Activated naive CD4-positive, alpha-beta T cell treated with anti-CD3 and anti-CD28 coated beads, Interleukin-2, amount 50 U/mL, for 24 hours (primary cell): Measurements from ENCODE around the gene ABCG8.

ENCODE experiments used
- H3K27ac Mint-ChIP-seq: one replicate; pipeline ENCODE4 v1.8.0; 2021; ENCODE audit warnings: mild to moderate bottlenecking, mixed read lengths
- H3K27me3 Mint-ChIP-seq: one replicate; pipeline ENCODE4 v1.8.0; 2021; ENCODE audit warnings: mixed read lengths
- H3K36me3 Mint-ChIP-seq: one replicate; pipeline ENCODE4 v1.8.0; 2021; ENCODE audit warnings: mixed read lengths
- H3K4me1 Mint-ChIP-seq: one replicate; pipeline ENCODE4 v1.8.0; 2021; ENCODE audit warnings: mixed read lengths
- H3K4me3 Mint-ChIP-seq: one replicate; pipeline ENCODE4 v1.8.0; 2021; ENCODE audit warnings: mild to moderate bottlenecking, mixed read lengths
- H3K9me3 Mint-ChIP-seq: one replicate; pipeline ENCODE4 v1.8.0; 2021; ENCODE audit warnings: mixed read lengths

ABCG8 gene

DNA sequence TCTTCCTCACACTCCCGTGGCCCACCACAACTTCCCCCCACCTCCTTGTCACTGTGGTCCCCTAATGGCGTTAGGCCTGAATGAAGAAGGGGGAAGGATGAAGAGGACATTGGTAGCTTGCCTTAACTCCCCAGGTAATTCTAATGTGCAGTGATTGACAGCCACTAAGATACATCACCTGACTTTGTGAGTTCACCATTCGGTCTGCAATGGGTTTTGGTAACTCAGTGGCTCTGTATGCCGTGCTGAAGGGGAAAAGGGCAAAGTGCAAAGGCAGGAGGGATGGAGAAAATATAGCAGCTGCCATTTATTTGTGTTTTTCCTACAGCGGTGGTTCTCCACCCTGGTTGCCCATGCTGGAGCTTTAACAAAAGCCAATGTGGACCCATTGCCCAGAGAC is 42.2 kb downstream of the ABCG8 start:
- H3K4me3 Mint-ChIP-seq: no peak overlapping the region
- H3K4me1 Mint-ChIP-seq: peaks cover 5% of the 10 kb centered on the region
- no peaks in the 10 kb centered on the region for H3K36me3 Mint-ChIP-seq
- H3K27me3 Mint-ChIP-seq: peaks cover 2% of the 10 kb centered on the region
- no peak overlapping the region for H3K27ac Mint-ChIP-seq
- no peaks in the 10 kb centered on the region for H3K9me3 Mint-ChIP-seq

DNA sequence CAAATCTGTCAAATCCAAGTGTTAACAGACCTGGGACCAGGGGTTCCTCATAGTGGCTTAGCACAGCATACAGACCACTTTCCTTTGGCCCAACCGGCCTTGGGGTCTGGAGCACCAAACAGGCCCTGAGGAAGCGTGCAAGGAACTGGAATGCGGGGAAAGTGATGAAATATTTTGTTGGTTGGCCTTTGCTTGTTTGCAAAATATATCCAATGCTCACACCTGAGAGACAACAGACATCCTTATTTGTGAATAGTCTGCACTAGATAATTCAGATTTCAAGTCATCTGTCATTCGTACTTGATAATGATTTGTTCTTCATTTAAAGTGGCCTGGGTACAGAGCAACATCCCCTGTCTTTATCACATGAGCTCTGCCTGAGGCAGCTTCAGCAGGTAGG is 43.5 kb downstream of the ABCG8 start:
- peaks cover 3% of the 10 kb centered on the region for H3K36me3 Mint-ChIP-seq
- H3K4me3 Mint-ChIP-seq: no peak overlapping the region
- peaks cover 5% of the 10 kb centered on the region for H3K4me1 Mint-ChIP-seq
- no peaks in the 10 kb centered on the region for H3K27me3 Mint-ChIP-seq
- no peaks in the 10 kb centered on the region for H3K9me3 Mint-ChIP-seq
- H3K27ac Mint-ChIP-seq: no peak overlapping the region

DNA sequence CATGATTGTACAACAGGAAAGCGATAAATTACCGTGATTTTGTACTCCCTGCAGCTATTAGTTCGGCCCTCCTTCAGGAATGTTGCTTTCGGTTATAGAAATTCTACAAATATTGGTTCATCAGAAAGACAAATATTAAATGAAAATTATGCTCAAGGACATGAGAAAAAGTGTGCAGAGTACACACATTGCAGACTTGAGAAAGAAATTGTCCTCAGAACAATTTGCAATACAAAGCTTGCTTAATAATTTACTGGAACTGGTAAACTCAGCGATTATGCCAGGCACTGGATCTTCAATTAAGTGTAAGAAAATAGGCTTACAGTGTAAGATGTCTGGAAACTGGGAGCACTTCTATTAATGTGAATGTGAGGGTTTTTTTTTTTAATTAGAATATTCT is 45.9 kb downstream of the ABCG8 start:
- Mint-ChIP-seq H3K4me1 (no peaks in the 10 kb centered on the region), H3K27me3 (no peaks in the 10 kb centered on the region), H3K27ac (no peak overlapping the region), H3K4me3 (no peak overlapping the region), H3K9me3 (no peaks in the 10 kb centered on the region), H3K36me3 (peaks cover 21% of the 10 kb centered on the region)

DNA sequence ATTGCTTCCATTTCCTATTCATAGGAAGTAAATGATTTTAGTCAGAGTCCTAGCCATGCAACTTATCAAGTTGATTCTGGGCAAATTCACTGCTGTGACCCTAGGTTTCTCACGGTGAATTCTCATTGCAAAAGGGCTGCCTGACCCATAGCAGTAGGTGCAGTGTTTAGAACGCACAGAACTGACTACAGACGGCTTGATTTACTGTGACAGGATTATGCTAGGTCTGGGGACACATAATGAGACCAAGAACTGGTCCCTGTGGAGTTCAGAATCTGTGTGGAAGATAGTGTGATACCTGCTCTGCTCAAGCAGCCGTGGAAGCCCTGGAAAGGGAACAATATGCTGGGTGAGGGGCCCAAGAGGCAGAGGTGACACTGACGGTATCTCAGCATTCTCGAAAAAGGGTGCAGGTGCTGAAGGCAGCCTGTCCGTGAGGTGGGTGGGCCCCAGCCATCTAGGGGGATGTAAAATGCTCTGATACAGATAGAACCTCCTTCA is 46.4 kb downstream of the ABCG8 start:
- no peaks in the 10 kb centered on the region for H3K27me3 Mint-ChIP-seq
- no peaks in the 10 kb centered on the region for H3K4me1 Mint-ChIP-seq
- H3K4me3 Mint-ChIP-seq: no peak overlapping the region
- no peak overlapping the region for H3K27ac Mint-ChIP-seq
- H3K9me3 Mint-ChIP-seq: no peaks in the 10 kb centered on the region
- H3K36me3 Mint-ChIP-seq: peaks cover 24% of the 10 kb centered on the region

DNA sequence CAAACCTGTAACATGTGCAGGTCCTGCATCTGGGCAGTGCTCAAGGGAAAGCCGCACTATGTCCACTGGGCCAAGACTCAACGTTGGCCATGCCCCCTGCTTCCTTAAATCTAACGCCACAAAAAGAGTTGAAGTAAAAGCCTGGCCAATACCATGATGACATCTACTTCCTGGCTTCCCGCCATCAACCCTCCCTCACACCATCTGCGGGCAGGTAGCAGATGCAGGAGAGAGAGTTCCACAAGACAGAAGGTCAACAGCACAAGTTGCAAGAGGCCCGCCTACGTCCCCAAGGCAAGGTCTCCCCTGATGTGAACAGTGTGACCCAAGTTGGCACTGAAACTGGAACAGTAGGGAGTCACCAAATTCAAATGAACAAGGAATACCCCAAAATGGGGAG is 48.4 kb downstream of the ABCG8 start:
- Mint-ChIP-seq H3K4me3 (no peak overlapping the region), H3K4me1 (no peaks in the 10 kb centered on the region), H3K27ac (no peak overlapping the region), H3K27me3 (no peaks in the 10 kb centered on the region), H3K36me3 (peaks cover 26% of the 10 kb centered on the region), H3K9me3 (no peaks in the 10 kb centered on the region)

DNA sequence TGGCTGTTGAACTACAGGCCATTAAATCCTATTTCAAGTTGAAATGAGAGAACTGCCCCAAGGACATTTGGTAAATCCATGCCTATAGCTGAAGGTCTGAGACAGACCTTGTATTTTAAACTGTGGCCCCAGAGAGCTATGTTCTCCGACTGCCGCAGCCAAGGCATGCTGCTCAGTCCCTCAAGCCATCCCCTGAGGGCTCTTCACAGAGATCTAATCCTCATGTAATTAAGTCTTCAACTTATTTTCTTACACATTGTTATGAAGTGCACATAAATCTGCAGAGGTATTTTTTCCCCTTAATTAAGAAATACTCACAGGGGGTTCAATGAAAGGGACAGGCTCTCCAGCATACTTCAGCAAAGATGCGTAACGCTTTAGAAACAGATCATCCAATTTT is 50.6 kb downstream of the ABCG8 start:
- H3K27ac Mint-ChIP-seq: no peak overlapping the region
- no peaks in the 10 kb centered on the region for H3K27me3 Mint-ChIP-seq
- H3K9me3 Mint-ChIP-seq: no peaks in the 10 kb centered on the region
- H3K4me3 Mint-ChIP-seq: no peak overlapping the region
- H3K4me1 Mint-ChIP-seq: no peaks in the 10 kb centered on the region
- peaks cover 31% of the 10 kb centered on the region for H3K36me3 Mint-ChIP-seq

DNA sequence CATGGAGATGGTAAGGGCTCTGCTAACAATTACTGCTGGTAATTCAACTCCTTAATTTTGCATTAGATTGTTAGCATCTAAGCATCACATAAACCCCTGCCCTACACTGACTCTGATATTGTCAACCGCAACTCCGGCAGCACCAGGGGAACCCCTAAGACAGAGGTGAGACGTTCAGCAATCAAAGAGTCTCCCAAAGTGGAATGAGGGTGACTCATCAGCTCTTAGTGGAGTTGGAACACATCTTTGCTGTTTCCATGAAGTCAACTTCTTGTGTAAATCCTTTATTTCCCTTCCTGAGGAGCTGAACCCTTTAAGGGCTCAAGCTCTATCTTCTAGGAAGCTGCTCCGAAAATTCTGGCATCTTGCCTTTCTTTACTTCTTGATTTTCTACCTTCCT is 52.1 kb downstream of the ABCG8 start:
- H3K4me1 Mint-ChIP-seq: no peaks in the 10 kb centered on the region
- no peaks in the 10 kb centered on the region for H3K9me3 Mint-ChIP-seq
- H3K4me3 Mint-ChIP-seq: no peak overlapping the region
- peaks cover 33% of the 10 kb centered on the region for H3K36me3 Mint-ChIP-seq
- no peak overlapping the region for H3K27ac Mint-ChIP-seq
- no peaks in the 10 kb centered on the region for H3K27me3 Mint-ChIP-seq

DNA sequence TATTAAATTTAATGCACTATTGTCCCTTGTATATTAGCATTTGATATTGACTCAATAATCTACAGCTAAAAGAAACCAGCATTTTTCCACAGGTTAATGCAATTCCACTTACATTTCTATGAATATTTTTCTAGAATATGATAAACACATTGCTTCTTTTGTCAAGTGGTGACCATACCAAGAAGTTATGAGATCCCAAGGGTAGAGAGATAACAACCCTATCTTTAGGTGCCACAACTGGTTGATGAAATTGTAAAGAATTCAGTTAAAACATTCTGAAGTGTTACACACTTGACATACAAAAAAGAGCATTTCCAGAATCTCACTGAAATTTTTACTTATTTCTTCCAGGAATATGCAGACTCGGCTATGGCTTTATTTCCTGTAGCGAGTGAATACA is 56.0 kb downstream of the ABCG8 start:
- Mint-ChIP-seq H3K9me3 (no peaks in the 10 kb centered on the region), H3K27ac (no peak overlapping the region)

DNA sequence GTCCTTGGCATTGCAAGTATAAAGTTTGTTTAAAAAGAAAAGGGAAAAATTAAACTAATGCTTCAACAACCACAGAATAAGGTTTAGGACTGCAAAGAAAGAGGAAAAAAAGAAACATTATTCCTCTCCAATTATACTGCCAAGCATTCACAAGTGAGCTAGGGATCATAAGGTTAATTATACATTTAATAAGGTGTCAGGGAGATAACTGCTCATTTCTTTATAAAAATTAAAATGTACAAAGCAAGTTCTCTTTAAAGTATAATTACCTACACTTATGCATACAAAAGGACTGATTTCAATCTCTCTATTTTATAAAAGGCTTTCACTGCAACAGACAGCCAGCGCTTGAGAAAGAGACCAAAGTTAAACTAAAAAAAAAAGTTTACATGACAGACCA is 58.1 kb downstream of the ABCG8 start:
- no peaks in the 10 kb centered on the region for H3K9me3 Mint-ChIP-seq
- no peaks in the 10 kb centered on the region for H3K4me1 Mint-ChIP-seq
- peaks cover 19% of the 10 kb centered on the region for H3K36me3 Mint-ChIP-seq
- no peaks in the 10 kb centered on the region for H3K27me3 Mint-ChIP-seq
- no peak overlapping the region for H3K4me3 Mint-ChIP-seq
- no peak overlapping the region for H3K27ac Mint-ChIP-seq

More for the DNA sequence above, 56.0 kb downstream of the ABCG8 start:
- no peaks in the 10 kb centered on the region for H3K4me1 Mint-ChIP-seq
- no peaks in the 10 kb centered on the region for H3K27me3 Mint-ChIP-seq
- no peak overlapping the region for H3K4me3 Mint-ChIP-seq
- H3K36me3 Mint-ChIP-seq: peaks cover 24% of the 10 kb centered on the region

DNA sequence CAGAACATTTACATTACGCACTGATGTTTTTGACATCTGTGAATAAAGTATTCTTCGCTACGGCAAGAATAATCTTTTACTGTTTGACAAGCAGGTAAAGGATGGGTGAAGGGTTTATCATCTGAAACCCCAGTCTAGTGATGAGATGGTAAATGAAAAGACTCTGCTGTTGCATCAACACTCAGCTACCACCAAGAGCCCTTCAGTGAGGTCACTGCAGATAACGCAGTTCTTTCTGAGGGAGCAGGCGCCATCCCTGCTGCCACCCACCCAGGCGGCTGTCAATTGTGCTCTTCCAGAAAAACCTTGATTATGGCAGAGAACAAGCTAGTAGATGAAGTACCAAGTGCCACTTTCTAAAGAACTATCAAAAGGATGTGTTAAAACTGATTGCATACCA is 58.7 kb downstream of the ABCG8 start:
- H3K36me3 Mint-ChIP-seq: peaks cover 17% of the 10 kb centered on the region
- H3K4me3 Mint-ChIP-seq: no peak overlapping the region
- H3K9me3 Mint-ChIP-seq: no peaks in the 10 kb centered on the region
- no peak overlapping the region for H3K27ac Mint-ChIP-seq
- H3K27me3 Mint-ChIP-seq: no peaks in the 10 kb centered on the region
- no peaks in the 10 kb centered on the region for H3K4me1 Mint-ChIP-seq

DNA sequence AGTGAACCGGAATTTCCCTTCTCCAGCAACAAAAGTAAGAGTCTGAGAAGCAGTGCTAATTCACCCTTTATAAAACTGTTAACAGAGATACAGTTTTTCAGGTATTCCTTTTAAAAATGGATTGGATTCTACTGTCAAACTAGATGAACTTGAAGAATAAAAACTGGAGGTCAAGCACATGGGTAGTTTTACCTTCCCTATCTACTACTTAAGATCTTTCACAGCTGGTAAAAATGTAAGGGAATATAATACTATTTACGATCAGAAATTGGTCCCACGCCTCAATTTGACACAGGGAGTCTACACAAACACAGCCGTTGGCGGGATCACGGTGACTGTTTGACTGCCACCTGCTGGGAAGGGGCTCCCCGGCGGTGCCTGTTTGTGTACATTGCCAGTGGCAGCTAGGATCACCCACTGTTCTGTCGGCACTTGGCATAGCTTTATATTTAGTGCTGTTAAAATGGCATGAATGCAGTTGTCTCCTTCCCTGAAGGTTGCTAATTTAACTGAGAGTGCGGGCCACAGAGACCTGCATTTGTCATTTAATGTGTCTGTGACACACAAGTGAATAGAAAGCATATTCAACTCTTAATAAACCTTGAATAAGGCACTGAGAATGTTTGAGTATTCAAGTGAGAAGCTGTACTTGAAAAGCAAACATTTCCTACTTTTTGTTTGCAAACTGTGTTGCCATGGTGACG is 59.5 kb downstream of the ABCG8 start:
- Mint-ChIP-seq H3K27me3 (no peaks in the 10 kb centered on the region), H3K4me1 (no peaks in the 10 kb centered on the region), H3K4me3 (no peak overlapping the region), H3K9me3 (no peaks in the 10 kb centered on the region), H3K27ac (no peak overlapping the region), H3K36me3 (peaks cover 18% of the 10 kb centered on the region)

DNA sequence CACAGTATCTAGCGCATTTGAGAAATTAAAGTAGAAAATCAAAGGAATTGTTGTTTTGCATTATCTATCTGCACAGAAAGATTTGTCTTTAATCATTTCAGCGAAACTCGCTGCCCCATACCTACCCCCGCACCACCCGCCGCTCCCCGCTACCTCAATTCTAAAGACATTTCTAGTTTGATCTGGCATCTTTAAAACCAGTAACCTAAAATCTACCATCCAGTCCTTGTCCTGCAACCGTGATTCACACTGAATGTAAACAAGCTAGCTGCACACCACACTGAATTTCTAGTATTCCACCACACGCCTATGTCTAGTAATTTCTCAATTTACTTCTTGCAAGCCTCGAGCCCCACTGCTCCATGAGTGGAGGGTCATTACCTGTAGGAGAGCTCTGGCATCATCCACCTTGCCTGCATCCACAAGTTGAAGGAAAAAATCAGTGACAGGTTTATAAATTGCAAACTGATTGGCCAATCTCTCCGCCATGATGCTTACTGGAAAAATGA is 60.1 kb downstream of the ABCG8 start:
- Mint-ChIP-seq H3K36me3 (peaks cover 18% of the 10 kb centered on the region), H3K4me1 (no peaks in the 10 kb centered on the region), H3K4me3 (no peak overlapping the region), H3K27ac (no peak overlapping the region), H3K27me3 (no peaks in the 10 kb centered on the region), H3K9me3 (no peaks in the 10 kb centered on the region)

DNA sequence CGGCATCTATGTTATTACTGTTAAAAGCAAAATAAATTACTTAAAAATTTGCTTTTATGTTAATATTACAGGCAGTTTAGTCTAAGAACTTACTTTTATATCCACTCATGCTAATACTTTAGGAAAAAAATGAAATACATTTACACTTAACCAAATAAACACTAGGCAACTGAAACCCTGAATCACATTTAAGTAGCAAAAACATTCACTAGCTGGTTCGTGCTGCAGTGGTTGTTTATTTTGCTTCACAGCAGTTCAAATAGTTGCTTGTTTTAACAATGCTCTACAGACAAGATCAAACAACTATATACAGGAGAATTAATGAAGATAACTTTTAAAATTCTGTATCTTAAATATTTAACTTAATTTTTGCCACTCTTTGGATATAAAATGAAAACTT is 60.8 kb downstream of the ABCG8 start:
- H3K36me3 Mint-ChIP-seq: peaks cover 18% of the 10 kb centered on the region
- H3K4me1 Mint-ChIP-seq: no peaks in the 10 kb centered on the region
- no peaks in the 10 kb centered on the region for H3K27me3 Mint-ChIP-seq
- H3K4me3 Mint-ChIP-seq: no peak overlapping the region
- H3K9me3 Mint-ChIP-seq: no peaks in the 10 kb centered on the region
- no peak overlapping the region for H3K27ac Mint-ChIP-seq

DNA sequence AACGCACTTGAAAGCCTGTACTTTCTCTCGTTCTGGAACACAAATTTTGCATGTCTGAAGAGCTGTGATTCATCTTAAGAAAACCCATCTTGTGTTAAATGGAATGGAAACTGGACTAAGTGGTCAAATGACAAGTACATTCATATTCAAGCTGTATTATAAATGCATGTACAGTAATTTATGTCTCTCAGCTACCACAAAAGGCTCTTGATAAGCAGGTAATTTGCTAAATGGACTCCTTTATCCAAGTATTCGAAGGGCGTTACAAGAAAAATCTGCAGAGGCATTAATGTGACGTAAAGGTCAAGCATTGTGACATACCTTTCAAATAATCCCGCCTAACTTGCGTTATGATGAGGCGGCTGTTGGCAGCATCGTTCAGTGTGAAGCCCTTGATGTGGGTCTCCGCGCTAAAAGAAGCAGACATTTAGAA is 66.6 kb downstream of the ABCG8 start:
- H3K27me3 Mint-ChIP-seq: no peaks in the 10 kb centered on the region
- no peak overlapping the region for H3K27ac Mint-ChIP-seq
- H3K4me1 Mint-ChIP-seq: peaks cover 4% of the 10 kb centered on the region
- H3K9me3 Mint-ChIP-seq: no peaks in the 10 kb centered on the region
- no peak overlapping the region for H3K4me3 Mint-ChIP-seq
- peaks cover 25% of the 10 kb centered on the region for H3K36me3 Mint-ChIP-seq

DNA sequence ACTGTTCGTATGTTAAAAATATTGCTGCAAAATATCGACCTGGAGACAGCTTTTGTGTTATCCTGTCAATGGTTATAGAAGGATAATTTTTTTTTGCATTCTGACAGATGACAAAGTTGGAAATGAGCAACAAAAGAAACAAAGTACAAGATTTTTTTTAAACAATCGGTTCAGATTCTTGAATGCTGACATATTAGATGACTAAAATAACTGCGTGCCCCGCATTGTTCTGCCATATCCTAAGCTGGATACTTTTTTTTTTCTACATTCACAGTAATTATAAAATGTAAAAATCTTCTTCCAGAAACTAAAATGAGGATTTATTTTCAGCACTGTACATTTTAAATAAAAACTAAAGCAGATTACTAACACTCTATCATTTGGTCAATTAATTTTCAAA is 67.1 kb downstream of the ABCG8 start:
- Mint-ChIP-seq H3K4me3 (no peak overlapping the region), H3K27ac (no peak overlapping the region), H3K27me3 (no peaks in the 10 kb centered on the region), H3K36me3 (peaks cover 25% of the 10 kb centered on the region), H3K9me3 (no peaks in the 10 kb centered on the region), H3K4me1 (peaks cover 4% of the 10 kb centered on the region)

DNA sequence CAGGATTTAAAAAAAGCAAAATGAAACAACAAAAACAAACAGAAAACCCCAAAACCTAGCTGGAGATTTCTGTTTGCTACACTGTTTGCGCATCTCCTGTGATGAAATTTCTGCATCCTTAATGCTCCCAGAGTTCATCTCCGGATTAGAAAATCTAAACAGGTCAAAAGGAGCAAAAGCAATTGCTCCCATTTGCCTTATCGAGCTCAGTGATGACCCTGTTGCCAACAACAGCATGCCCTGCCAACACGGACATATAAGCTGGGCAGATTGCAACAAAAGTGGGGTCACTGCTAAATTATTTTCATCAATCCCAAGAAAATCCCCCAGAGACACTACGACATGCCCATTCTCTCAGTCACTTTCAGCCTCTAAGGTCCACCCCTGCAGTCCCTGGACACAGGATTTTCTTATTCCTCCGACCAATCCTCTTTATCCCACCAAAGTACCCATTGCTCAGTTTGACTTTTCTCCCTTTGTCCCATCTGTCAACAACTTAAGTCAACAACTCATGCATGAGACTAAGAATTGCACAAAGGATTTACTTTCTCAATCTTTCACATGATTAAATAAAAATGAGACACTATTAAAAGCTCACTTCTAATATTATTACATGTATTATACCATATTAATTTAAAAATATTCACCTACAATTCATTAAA is 67.8 kb downstream of the ABCG8 start:
- H3K4me1 Mint-ChIP-seq: peaks cover 4% of the 10 kb centered on the region
- no peaks in the 10 kb centered on the region for H3K27me3 Mint-ChIP-seq
- no peak overlapping the region for H3K4me3 Mint-ChIP-seq
- peaks cover 27% of the 10 kb centered on the region for H3K36me3 Mint-ChIP-seq
- H3K9me3 Mint-ChIP-seq: no peaks in the 10 kb centered on the region
- no peak overlapping the region for H3K27ac Mint-ChIP-seq
